ENCODE data around the gene NUAK1. TPM values are rescaled to one million over a fixed set of nuclear protein-coding genes. Genes with fewer than 3 reads are reported as not detected.

Gene NUAK1
- total and polyA plus RNA-seq, 2 experiments from 2014 or later = 13.4 to 29.6 TPM

DNA sequence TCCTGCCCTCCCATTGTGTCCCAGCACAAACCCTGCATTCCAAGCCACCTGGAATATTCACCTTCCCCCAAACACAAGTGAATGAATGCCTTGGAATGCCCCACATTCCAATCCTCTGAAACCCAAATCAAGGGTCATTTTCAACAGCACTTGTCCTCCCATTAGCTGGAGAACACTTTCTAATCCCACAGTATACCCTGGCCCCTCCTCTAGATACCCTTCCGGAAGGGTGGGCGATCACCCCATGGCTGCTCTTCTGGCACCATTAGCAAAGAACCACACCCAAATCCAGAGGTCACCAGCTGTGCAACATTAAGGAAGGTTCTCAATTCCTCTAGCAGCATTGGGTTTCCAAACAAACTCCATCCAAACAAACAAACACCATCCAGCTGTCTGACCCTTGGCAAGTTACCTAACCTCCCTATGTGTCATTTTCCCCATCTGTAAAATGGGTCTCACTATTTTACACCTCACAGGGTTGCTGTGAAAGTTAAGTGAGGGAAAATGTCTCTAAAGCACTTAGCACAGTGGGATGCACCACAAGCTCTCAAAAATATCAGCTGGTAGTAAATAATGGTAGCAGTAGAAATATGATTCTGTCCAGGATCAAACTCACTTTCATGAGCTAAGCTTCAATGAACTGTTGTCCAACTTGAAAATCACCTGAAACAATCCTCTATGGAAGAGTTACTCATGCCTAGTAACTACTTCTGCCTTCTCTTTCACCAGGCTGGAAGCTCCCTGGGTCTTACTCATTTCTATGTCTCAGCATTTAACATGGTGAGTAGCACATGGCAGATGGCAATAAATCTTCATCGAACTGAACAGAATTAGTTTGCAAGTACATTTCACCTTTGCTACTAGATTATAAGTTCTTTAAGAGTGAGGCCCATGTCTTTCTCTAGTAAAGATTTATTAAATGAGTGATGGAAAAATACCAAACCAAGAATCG lies 5.3 kb downstream of the NUAK1 start:
- WGBS, 2 experiments (ENCODE audit: low coverage in 1 of 2, low lambda C conversion rate in 2 of 2, missing lambda C conversion rate in 2 of 2) = 67 to 69% methylated on average over 4 of the region's 4 CpGs
- in situ Hi-C loops (cut with MboI) = loop anchor here (5.0 kb wide), 1 partner anchor 711 kb away; no protein-coding TSS in a partner anchor
- Histone ChIP-seq H3K4me1 (ENCODE audit: insufficient read depth) (peaks cover 51% of the 10 kb centered on the region), H3K79me2 (ENCODE audit: insufficient read depth) (peaks cover 99% of the 10 kb centered on the region), H3K36me3 (ENCODE audit: low read depth) (no peaks in the 10 kb centered on the region), H2AFZ (no peak overlapping the region), H3K4me3 (no peak overlapping the region), H3K9me3 (ENCODE audit: low read depth) (no peaks in the 10 kb centered on the region), H3F3A (ENCODE audit: insufficient read depth) (peaks cover 45% of the 10 kb centered on the region), H3K9ac (no peak overlapping the region), H3K9me2 (ENCODE audit: insufficient read depth) (no peaks in the 10 kb centered on the region), H3K27ac (peak overlapping the region; percentile 12; the same call in 1 of the 2 replicates), H3K27me3 (replicated peaks; ENCODE audit: insufficient read depth) (no peaks in the 10 kb centered on the region), H3K4me2 (ENCODE audit: unreplicated experiment) (no peak overlapping the region), H4K20me1 (ENCODE audit: insufficient read depth) (no peaks in the 10 kb centered on the region; the same call in 1 of the 2 replicates)
- no peak for TF ChIP-seq EZH2 (IDR thresholded peaks at IDR 0.05; ENCODE audit: insufficient read depth, poor library complexity, severe bottlenecking)
- no peak for TF ChIP-seq EZH2phosphoT487 (IDR thresholded peaks at IDR 0.05; ENCODE audit: insufficient read depth, low read depth)
- DNase-seq = peak; percentile 67

DNA sequence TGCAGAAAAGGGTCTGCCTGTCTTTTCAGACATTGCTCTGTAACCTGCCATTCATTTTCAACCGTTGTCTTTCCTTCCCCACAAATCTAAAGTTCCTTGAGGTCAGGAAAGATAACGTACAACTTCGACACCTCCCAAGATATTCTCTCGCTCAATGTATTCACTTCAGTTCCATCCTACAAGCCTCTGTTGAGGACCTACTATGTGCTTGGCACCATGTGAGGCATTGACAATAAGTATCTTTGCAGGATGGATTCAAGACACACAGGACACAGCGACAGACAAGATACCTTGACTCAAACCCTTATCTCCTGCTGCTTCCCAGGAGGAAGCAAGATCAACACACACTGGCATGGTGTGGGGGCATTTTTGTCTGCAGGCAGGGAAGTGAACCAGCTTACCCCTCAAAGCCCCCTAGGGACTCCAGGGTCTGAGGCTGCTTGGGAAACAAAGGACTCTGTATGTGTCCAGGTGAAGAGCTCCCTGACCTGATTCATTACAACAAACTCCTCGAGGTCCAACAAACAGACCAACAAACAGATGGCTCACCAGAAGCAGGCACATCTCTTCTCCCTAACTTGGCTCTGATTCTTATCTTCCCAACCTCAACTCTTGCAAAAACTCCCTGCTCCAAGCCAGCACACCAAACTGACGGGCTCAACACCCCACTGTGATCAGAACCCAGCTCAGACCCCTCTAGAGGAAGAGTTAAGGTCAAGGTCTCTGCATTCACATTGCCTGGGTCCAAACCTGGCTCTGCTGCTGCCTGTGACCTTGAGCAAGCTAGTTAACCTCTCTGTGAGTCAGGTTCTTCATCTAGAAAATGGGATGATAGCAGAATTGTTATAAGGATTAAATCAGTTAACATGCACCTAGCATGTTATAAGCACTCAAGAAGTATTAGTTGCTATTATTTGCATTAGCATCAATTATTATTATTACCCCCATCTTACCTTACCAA lies 6.3 kb downstream of the NUAK1 start:
- Histone ChIP-seq H3K27me3 (replicated peaks; ENCODE audit: insufficient read depth) (no peaks in the 10 kb centered on the region), H3K79me2 (ENCODE audit: insufficient read depth) (peaks cover 99% of the 10 kb centered on the region), H3K4me1 (ENCODE audit: insufficient read depth) (peaks cover 52% of the 10 kb centered on the region), H3K9me3 (ENCODE audit: low read depth) (no peaks in the 10 kb centered on the region), H3K9ac (no peak overlapping the region), H3K4me2 (ENCODE audit: unreplicated experiment) (no peak overlapping the region), H3K36me3 (ENCODE audit: low read depth) (no peaks in the 10 kb centered on the region), H3K9me2 (ENCODE audit: insufficient read depth) (no peaks in the 10 kb centered on the region), H4K20me1 (ENCODE audit: insufficient read depth) (no peaks in the 10 kb centered on the region; the same call in 1 of the 2 replicates), H3F3A (ENCODE audit: insufficient read depth) (peaks cover 47% of the 10 kb centered on the region), H2AFZ (no peak overlapping the region), H3K27ac (peak overlapping the region; percentile 26; the same call in 1 of the 2 replicates), H3K4me3 (no peak overlapping the region)
- TF ChIP-seq EZH2phosphoT487 (IDR thresholded peaks at IDR 0.05; ENCODE audit: insufficient read depth, low read depth) = no peak
- TF ChIP-seq EZH2 (IDR thresholded peaks at IDR 0.05; ENCODE audit: insufficient read depth, poor library complexity, severe bottlenecking) = no peak
- in situ Hi-C loops (cut with MboI) = loop anchor here (5.0 kb wide), 1 partner anchor 710 kb away; no protein-coding TSS in a partner anchor
- WGBS, 2 experiments (ENCODE audit: low coverage in 1 of 2, low lambda C conversion rate in 2 of 2, missing lambda C conversion rate in 2 of 2) = 91 to 92% methylated on average over 7 of the region's 7 CpGs
- DNase-seq = no peak

DNA sequence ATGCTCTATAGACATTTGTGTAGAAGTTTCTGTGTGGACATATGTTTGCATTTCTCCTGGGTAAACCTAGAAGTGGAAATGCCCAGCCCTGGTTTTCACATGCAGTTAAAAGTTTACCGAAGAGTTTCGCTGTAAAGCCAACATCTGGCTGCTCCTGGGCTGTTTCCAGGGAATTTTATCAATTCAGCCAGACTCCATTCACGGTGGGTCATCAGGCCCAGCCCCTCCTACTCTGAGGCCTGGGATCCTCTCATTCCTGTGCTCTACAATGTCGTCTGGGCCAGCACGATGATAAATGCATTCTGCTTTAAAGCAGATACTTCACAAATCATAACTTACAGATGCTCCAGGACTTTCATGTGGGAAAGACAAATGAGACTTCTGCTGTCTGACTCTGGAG lies 7.1 kb downstream of the NUAK1 start:
- no peak overlapping the region for H2AFZ ChIP-seq
- H3K9me2 ChIP-seq (ENCODE audit: insufficient read depth) = no peaks in the 10 kb centered on the region
- H4K20me1 ChIP-seq (ENCODE audit: insufficient read depth) = no peaks in the 10 kb centered on the region; the same call in 1 of the 2 replicates
- H3K4me3 ChIP-seq = no peak overlapping the region
- DNase-seq = peak; percentile 42
- H3K4me1 ChIP-seq (ENCODE audit: insufficient read depth) = peaks cover 60% of the 10 kb centered on the region
- TF ChIP-seq EZH2phosphoT487 (IDR thresholded peaks at IDR 0.05; ENCODE audit: insufficient read depth, low read depth) = no peak
- no peak overlapping the region for H3K4me2 ChIP-seq (ENCODE audit: unreplicated experiment)
- H3K36me3 ChIP-seq (ENCODE audit: low read depth) = no peaks in the 10 kb centered on the region
- 32 to 45% methylated on average over 5 of the region's 5 CpGs for WGBS, 2 experiments (ENCODE audit: low coverage in 1 of 2, low lambda C conversion rate in 2 of 2, missing lambda C conversion rate in 2 of 2)
- H3K9ac ChIP-seq = no peak overlapping the region
- peaks cover 99% of the 10 kb centered on the region for H3K79me2 ChIP-seq (ENCODE audit: insufficient read depth)
- H3K27me3 ChIP-seq (replicated peaks; ENCODE audit: insufficient read depth) = no peaks in the 10 kb centered on the region
- in situ Hi-C loops (cut with MboI) = loop anchor here (5.0 kb wide), 1 partner anchor 709 kb away; no protein-coding TSS in a partner anchor
- H3K9me3 ChIP-seq (ENCODE audit: low read depth) = no peaks in the 10 kb centered on the region
- H3K27ac ChIP-seq = peak overlapping the region; percentile 26
- H3F3A ChIP-seq (ENCODE audit: insufficient read depth) = peaks cover 47% of the 10 kb centered on the region

All from GM23248 (cell line).